Ovary (tissue), 9 donors: Measurements from ENCODE around the gene ENAH. TPM values are rescaled to one million over a fixed set of nuclear protein-coding genes. Genes with fewer than 3 reads are reported as not detected.
A peak's percentile ranks its signal among the peaks of the same experiment; 100 is the strongest.
"Not testable (repeated sequence)": the region's sequence is repeated elsewhere in the genome, so short reads cannot be mapped to it uniquely, and the experiment has no call there.

ENCODE experiments used
- DNase-seq, 5 donors: peaks; one replicate each; pipeline ENCODE4 v3.0.0-alpha.2; 2019 to 2020
- H3K27ac ChIP-seq, 2 donors: fragments of 200-600 bp; one replicate each; pipeline versions ENCODE4 v1.5.1 to v1.8.0; 2019 to 2022
- H3K27me3 ChIP-seq: fragments of 200-600 bp; one replicate; pipeline ENCODE4 v1.8.0; 2022
- H3K36me3 ChIP-seq: fragments of 200-600 bp; sonication (generic); one replicate; pipeline ENCODE4 v1.5.1; 2019
- H3K4me1 ChIP-seq: one replicate; pipeline ENCODE4 v1.8.1; 2013; ENCODE audit warnings: mild to moderate bottlenecking, moderate library complexity; ENCODE audit not compliant: insufficient read depth
- H3K4me3 ChIP-seq: fragments of 200-600 bp; sonication (generic); one replicate; pipeline ENCODE4 v1.5.1; 2017
- H3K9me3 ChIP-seq, 2 donors: fragments of 200-600 bp in 1 of 2; sonication (generic) in 1 of 2; one replicate each; pipeline versions ENCODE4 v1.5.1 to v1.8.1; 2013 to 2019; ENCODE audit warnings: mild to moderate bottlenecking in 1 of 2, moderate library complexity in 1 of 2
- CTCF ChIP-seq, 3 donors: fragments of 450-650 bp in 2 of 3; fragments of 200-600 bp in 1 of 3; IDR thresholded peaks; one replicate each; pipeline versions ENCODE4 v1.5.1 to v1.8.0; 2016 to 2022; ENCODE audit warnings: antibody characterized with exemption in 3 of 3, mild to moderate bottlenecking in 1 of 3
- EP300 ChIP-seq: sonication (generic); formaldehyde crosslinking; IDR thresholded peaks from one replicate; pipeline ENCODE4 v1.6.1; 2017; ENCODE audit warnings: antibody characterized with exemption
- POLR2A ChIP-seq: fragments of 450-650 bp; IDR thresholded peaks from one replicate; pipeline ENCODE4 v1.6.1; 2017; ENCODE audit warnings: antibody characterized with exemption, mild to moderate bottlenecking, moderate library complexity
- WGBS, 3 donors: extraction: QIAGEN DNeasy Blood & Tissue Kit in 1 of 3; methylation state at CpG; one replicate each; pipeline versions ENCODE4 v1.1.5 to v1.1.7; 2013 to 2017; 5-methylcytosine and 5-hydroxymethylcytosine counted together
- intact Hi-C, 4 donors: fragments of 100-400 bp; cut with DNase I; formaldehyde crosslinking; loops; one replicate each; pipeline versions ENCODE4 v1.11.0 to v1.15.1; 2022 to 2023
- polyA plus RNA-seq, 2 donors: library from polyadenylated mRNA; stranded (reverse); fragments of 200-250 nt in 1 of 2; fragments of 350-450 nt in 1 of 2; fragmentation: Illumina TruSeq in 1 of 2; extraction: RNeasy Lipid Tissue Mini Kit (QIAGEN cat#74804) in 1 of 2; gene quantifications; one replicate each; pipeline ENCODE4 v1.2.3, GENCODE V29; 2013 to 2014
- total RNA-seq, 7 donors: library from RNA; depleted of rRNA in 2 of 7; stranded (reverse); fragments of >200 nt in 2 of 7; fragmentation: NEBNext Ultra II Directional in 3 of 7; extraction: Animal tissue kit (Norgen Biotek cat#: 25700) in 3 of 7; gene quantifications; one replicate each; pipeline versions ENCODE4 v1.1.0 to v1.2.4, GENCODE V29; 2016 to 2023
- donor health status: DM: no; HTN: no; CAD: no; lungs with moderate emphysema.
- donor health status: DM: no; HTN: no; CAD: no.
- donor health status: Bipolar disorder and iron deficiency.
- donor health status: DM: yes; HTN: yes; CAD: no.
- donor health status: DM: no; HTN: no; CAD: no.
- donor health status: DM: yes; HTN: yes; CAD: no.

Gene ENAH
- total and polyA plus RNA-seq, 9 donors: 33.4 to 137 (median 88.6) TPM

- WGBS, 3 donors: 20 to 53% (median 24%) methylated on average over 2 of the region's 2 CpGs
- no peak for DNase-seq
- intact Hi-C loops: no loop called here
- Histone ChIP-seq H3K36me3 (no peaks in the 10 kb centered on the region), H3K4me3 (no peak overlapping the region), H3K27me3 (no peaks in the 10 kb centered on the region), H3K27ac (no peak overlapping the region), H3K4me1 (peaks cover 18% of the 10 kb centered on the region), H3K9me3 (no peaks in the 10 kb centered on the region)
- no peak for TF ChIP-seq EP300
- TF ChIP-seq CTCF (IDR thresholded peaks at IDR 0.05): no peak
- TF ChIP-seq POLR2A: no peak
Measured at GRCh38 chr1:225626698-225627097, 26.2 kb downstream of the ENAH start.

- Histone ChIP-seq H3K27me3 (no peaks in the 10 kb centered on the region), H3K4me3 (no peak overlapping the region), H3K27ac (peak overlapping the region in 1 of 2 donors; percentile 1), H3K4me1 (peaks cover 9% of the 10 kb centered on the region), H3K9me3 (no peaks in the 10 kb centered on the region), H3K36me3 (no peaks in the 10 kb centered on the region)
- 6 to 25% (median 6%) methylated on average over 2 of the region's 2 CpGs for WGBS, 3 donors
- DNase-seq: no peak
- no peak for TF ChIP-seq EP300
- no peak for TF ChIP-seq POLR2A
- no peak for TF ChIP-seq CTCF (IDR thresholded peaks at IDR 0.05)
- intact Hi-C loops: no loop called here
Measured at GRCh38 chr1:225617956-225618355, 35.0 kb downstream of the ENAH start.

GRCh38 chr1:225617479-225617878 lies 35.4 kb downstream of the ENAH start:
- WGBS, 3 donors: 39 to 47% (median 46%) methylated on average over 1 of the region's 1 CpG
- intact Hi-C loops: no loop called here
- no peaks in the 10 kb centered on the region for H3K36me3 ChIP-seq
- DNase-seq: no peak
- no peaks in the 10 kb centered on the region for H3K27me3 ChIP-seq
- H3K9me3 ChIP-seq: no peaks in the 10 kb centered on the region
- H3K27ac ChIP-seq: peak overlapping the region in 1 of 2 donors; percentile 1
- H3K4me1 ChIP-seq: peaks cover 8% of the 10 kb centered on the region
- no peak overlapping the region for H3K4me3 ChIP-seq
- TF ChIP-seq CTCF (IDR thresholded peaks at IDR 0.05) (no peak), POLR2A (no peak), EP300 (no peak)

GRCh38 chr1:225615403-225615790 lies 37.5 kb downstream of the ENAH start:
- H3K27ac ChIP-seq, H3K36me3 ChIP-seq, DNase-seq, intact Hi-C loops, H3K27me3 ChIP-seq, H3K9me3 ChIP-seq, H3K4me3 ChIP-seq: not testable (repeated sequence)
- WGBS, 3 donors: 93 to 99% (median 95%) methylated on average over 23 to 26 of the region's 29 CpGs
- H3K4me1 ChIP-seq: peaks cover 14% of the 10 kb centered on the region

DNA sequence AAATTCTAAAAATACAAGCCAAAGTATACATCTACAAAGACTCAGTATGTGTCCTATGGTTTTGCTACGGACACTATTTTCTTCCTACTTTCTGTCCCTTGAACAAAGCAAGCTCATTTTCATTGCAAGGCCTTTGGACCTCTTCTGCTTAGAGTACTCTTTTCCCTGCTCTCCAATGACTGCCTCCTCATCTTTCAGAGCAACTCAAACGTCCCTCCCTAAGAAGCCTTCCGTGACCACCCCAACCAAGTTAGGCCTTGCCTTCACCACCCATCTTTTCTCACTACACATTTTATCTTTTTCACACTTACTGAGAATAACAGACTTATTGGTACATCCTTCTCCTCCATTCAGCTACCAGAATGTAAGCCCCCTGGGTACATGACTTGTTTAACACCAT lies 39.9 kb downstream of the ENAH start:
- Histone ChIP-seq H3K4me1 (peaks cover 17% of the 10 kb centered on the region), H3K4me3 (no peak overlapping the region), H3K9me3 (no peaks in the 10 kb centered on the region), H3K36me3 (no peaks in the 10 kb centered on the region), H3K27ac (no peak overlapping the region), H3K27me3 (no peaks in the 10 kb centered on the region)
- WGBS, 3 donors: 28 to 48% (median 45%) methylated on average over 3 of the region's 3 CpGs
- no peak for DNase-seq
- intact Hi-C loops: no loop called here
- TF ChIP-seq EP300 (no peak), CTCF (IDR thresholded peaks at IDR 0.05) (no peak), POLR2A (no peak)
